IPS DF 19.7 (cell line): ENCODE data around the gene CACNB4.
"Not testable (repeated sequence)": the region's sequence is repeated elsewhere in the genome, so short reads cannot be mapped to it uniquely, and the experiment has no call there.

Experiments
- DNase-seq: peaks from one replicate; pipeline ENCODE4 v3.0.0-alpha.2; 2013; ENCODE audit warnings: low read depth, low spot score

The CACNB4 gene

DNA sequence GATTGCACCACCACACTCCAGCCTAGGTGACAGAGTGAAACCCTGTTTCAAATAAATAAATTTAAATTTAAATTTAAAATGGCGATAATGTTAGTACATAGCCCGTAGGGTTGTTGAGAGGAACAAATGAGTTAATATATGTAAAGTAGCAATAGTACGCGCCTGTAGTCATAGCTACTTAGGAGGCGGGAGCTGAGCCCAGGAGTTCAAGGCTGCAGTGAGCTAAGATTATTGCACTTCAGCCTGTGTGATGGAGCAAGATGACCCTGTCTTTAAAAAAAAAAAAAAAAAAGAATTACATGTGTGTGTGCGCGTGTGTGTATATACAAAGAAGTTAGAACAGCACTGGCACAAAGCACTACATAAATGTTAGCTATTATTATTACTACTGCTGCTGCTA lies 153.2 kb downstream of the CACNB4 start:
- DNase-seq: no peak

- no peak for DNase-seq
These were observed 153.7 kb downstream of the CACNB4 start for GRCh38 chr2:151945186-151945585.

- DNase-seq: no peak
These were observed 155.4 kb downstream of the CACNB4 start for GRCh38 chr2:151943461-151943860.

DNA sequence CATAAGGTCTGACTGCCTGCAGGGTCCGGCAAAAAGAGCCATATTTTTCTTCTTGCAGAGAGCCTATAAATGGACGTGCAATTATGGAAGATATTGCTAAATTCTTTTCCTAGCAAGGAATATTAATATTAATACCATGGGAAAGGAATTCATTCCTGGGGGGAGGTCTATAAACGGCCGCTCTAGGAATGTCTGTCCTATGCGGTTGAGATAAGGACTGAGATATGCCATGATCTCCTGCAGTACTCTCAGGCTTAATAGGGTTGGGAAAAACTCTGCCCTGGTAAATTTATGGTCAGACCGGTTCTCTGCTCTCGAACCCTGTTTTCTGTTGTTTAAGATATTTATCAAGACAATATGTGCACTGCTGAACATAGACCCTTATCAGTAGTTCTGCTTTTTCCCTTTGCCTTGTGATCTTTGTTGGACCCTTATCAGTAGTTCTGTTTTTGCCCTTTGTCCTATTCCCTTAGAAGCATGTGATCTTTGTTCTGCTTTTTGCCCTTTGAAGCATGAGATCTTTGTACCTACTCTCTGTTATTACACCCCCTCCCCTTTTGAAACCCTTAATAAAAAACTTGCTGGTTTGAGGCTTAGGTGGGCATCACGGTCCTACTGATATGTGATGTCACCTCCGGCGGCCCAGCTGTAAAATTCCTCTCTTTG lies 156.2 kb downstream of the CACNB4 start:
- not testable (repeated sequence) for DNase-seq

DNA sequence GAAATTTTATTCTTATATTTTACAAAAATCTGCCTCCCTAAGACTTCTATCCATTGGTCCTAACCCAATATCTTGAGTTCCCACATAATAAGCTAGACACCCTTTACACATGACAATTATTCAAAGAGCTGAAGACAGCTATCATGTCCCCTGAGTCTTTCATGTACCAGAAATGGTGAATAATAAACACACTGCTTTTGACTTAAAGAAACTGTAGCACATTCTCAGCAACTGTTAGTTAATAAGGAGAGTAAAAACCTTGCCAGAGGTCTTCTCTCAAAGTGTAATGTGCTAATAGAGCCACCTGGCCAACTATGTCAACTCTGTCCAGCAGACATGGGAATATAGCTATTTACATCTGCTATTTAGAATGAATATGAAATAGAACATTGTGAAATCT lies 160.9 kb downstream of the CACNB4 start:
- no peak for DNase-seq

DNA sequence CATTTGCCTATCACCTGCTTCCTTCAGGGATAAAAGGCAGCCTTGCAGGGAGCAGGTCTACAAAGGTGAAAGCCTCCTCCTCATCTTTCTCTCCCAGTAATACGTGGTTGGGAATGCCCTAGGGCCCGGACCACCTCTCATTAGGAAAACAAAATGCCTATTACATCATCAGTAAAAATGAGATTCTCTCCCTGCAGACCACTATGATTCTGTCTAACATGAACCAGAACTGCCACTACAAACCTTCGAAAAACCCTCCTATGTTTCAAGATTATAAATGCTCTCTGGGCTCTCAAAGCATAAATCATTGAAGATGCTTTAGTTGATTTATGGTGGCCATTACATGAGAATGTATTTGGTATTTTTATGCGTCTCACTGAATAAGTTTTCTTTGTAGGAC lies 162.2 kb downstream of the CACNB4 start:
- DNase-seq: no peak

GRCh38 chr2:151933266-151933804 lies 165.5 kb downstream of the CACNB4 start:
- DNase-seq: no peak

DNA sequence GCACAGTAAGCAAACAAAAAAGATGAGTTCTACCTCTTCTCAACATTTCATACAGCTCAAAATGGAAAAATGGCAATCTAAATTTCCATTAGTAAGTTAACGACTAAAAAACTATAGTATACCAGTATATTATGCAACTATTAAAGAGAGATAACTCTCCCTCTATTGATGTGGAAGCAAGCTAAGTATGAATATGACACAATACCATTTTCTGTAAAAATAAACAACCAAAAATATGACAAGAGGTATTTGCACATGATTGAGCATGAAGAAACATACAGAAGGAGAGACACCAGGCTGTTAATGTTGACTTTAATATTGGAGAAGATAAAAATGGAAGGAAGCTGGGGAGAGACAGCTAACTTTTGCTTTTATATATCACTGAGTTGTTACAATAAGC lies 167.1 kb downstream of the CACNB4 start:
- DNase-seq: no peak

DNA sequence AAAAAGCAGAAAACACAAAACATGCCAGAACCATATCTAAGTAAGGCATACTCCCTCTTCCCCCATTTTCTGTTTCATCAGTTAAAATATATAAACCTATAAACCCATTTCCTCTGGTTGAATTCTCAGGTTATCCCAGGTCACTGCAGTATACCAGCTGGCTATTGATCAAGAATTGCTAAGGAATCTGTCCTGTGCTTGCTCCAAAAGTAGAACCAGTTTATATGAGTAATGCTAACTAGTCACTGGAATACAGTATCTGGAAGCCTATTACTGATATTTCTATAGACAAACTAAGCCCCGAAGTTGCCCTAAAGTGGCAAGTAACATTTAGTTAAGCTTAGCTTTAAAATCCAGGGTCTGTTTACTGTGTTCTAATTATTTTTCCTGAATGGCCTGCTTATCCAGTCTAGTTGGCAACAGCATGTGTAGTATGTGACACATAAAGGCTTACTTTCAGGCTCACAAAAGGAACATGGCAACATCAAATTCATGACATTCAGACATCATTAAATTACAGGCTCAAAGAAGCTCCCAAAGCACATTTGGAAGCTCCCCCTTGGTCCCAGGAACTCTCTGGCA lies 167.7 kb downstream of the CACNB4 start:
- DNase-seq: no peak

- no peak for DNase-seq
These were observed 168.8 kb downstream of the CACNB4 start for GRCh38 chr2:151930042-151930441.

DNA sequence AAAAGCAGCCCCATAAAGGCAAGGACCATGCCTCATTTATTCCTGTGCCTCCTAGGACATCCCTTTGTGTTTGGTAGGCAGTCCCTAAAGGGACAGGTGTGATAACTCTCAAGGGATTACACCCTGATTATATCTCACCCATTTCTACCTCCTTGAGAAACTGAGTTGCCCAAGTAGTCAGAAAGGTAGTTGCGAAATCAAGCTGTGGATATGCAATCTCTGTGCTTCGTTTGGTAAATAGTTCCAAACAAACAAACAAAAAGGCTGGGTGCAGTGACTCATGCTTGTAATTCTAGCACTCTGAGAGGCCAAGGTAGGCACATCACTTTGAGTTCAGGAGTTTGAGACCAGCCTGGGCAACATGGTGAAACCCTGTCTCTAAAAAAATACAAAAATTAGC lies 170.5 kb downstream of the CACNB4 start:
- no peak for DNase-seq

GRCh38 chr2:151927501-151928221 lies 171.2 kb downstream of the CACNB4 start:
- no peak for DNase-seq

GRCh38 chr2:151922845-151923666 lies 175.8 kb downstream of the CACNB4 start:
- no peak for DNase-seq

DNA sequence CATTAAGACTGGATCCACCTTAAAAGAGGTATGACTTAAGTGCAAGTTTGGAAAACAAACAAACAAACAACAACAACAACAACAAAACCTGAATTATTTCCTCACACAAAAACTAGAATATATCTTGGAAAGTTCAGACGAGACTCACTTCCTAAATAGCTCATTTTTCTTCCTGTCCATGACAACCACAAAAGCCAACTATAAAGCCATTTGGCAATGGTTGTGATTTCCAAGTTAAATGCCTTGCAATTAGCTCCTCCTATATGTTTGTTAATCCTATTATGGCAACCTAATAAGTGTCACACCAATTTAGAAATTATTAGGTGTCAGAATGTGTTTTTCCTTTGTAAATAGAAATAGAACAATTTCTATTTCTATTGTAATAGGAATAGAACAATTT lies 179.1 kb downstream of the CACNB4 start:
- no peak for DNase-seq

GRCh38 chr2:151918308-151918707 lies 180.5 kb downstream of the CACNB4 start:
- no peak for DNase-seq

DNA sequence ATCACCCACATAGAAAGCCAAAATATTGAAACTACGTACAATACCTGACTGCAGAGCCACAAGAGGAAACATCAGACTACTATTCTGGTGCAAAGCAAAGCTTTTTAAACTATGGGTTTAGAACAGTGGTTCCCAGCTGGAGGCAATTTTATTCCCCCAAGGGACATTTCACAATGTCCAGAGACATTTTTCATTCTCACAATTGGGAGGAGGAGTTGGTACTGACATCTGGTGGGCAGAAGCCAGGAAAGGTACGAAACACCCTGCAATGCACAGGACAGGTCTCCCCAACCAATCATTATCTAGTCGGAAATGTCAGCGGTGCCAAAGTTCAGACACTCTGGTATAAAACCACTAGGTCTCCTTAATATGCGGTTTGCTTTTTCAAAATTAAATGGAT lies 182.2 kb downstream of the CACNB4 start:
- no peak for DNase-seq

- not testable (repeated sequence) for DNase-seq
These were observed 183.2 kb downstream of the CACNB4 start for GRCh38 chr2:151915629-151916025.

DNA sequence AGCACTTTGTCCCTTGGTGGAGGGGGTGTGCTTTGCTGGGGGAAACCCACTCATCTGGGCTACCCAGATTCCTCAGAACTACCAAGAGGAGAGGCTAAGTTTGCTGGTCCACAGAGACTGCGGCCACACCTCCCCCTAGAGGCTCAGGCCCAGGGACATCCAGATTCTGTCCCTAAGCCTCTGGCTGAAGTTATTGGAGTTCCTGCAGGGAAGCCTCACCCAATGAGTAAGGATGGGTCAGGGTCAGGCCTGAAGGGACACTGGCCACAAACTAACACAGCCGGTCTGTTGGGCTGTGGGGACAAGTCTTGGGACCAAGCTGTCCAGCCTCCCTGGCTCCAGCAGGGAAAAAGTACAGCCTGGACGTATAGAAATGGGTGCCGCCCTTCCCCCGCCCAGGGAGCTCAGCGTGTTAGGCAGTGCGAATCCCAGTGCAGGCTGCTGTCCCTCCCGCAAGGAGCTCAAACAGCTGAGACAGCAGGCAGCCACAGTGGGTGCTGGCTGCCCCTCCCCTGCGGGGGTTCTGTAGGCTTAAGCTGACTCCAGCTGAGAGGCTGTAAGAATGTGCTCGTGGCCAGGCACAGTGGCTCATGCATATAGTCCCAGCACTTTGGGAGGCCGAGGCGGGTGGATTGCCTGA lies 183.7 kb downstream of the CACNB4 start:
- DNase-seq: no peak

GRCh38 chr2:151908204-151908882 lies 190.5 kb downstream of the CACNB4 start:
- DNase-seq: no peak

- DNase-seq: no peak
These were observed 191.3 kb downstream of the CACNB4 start for GRCh38 chr2:151907286-151908203.
